ENCODE results near the gene ARHGAP44.
"Not testable (repeated sequence)": the region's sequence is repeated elsewhere in the genome, so short reads cannot be mapped to it uniquely, and the experiment has no call there.

ARHGAP44 gene

GRCh38 chr17:12967962-12968361 lies 178.7 kb downstream of the ARHGAP44 start:
- no peak for DNase-seq

GRCh38 chr17:12973496-12974004 lies 184.3 kb downstream of the ARHGAP44 start:
- DNase-seq, result no peak

GRCh38 chr17:12974005-12974531 lies 184.8 kb downstream of the ARHGAP44 start:
- DNase-seq, result no peak

GRCh38 chr17:12977008-12977751 lies 187.9 kb downstream of the ARHGAP44 start:
- DNase-seq, result no peak

GRCh38 chr17:12978787-12979186 lies 189.5 kb downstream of the ARHGAP44 start:
- not testable (repeated sequence) for DNase-seq

GRCh38 chr17:12979246-12979645 lies 189.9 kb downstream of the ARHGAP44 start:
- no peak for DNase-seq

GRCh38 chr17:12979826-12980500 lies 190.7 kb downstream of the ARHGAP44 start:
- DNase-seq, result no peak

GRCh38 chr17:12982224-12982623 lies 192.9 kb downstream of the ARHGAP44 start:
- no peak for DNase-seq

GRCh38 chr17:12983991-12984884 lies 194.9 kb downstream of the ARHGAP44 start:
- no peak for DNase-seq

- no peak for DNase-seq
Measured at GRCh38 chr17:12985431-12986293, 196.4 kb downstream of the ARHGAP44 start.

GRCh38 chr17:12987120-12987519 lies 197.8 kb downstream of the ARHGAP44 start:
- DNase-seq, result no peak

- DNase-seq, result peak; percentile 44
Measured at GRCh38 chr17:12990041-12990808, 200.9 kb downstream of the ARHGAP44 start.

- DNase-seq, result no peak
Measured at GRCh38 chr17:12990926-12991325, 201.6 kb downstream of the ARHGAP44 start.

- peak; percentile 36 for DNase-seq
Measured at GRCh38 chr17:12992676-12993075, 203.4 kb downstream of the ARHGAP44 start.

GRCh38 chr17:12993631-12994030 lies 204.3 kb downstream of the ARHGAP44 start:
- peak; percentile 58 for DNase-seq

GRCh38 chr17:12994341-12995074 lies 205.2 kb downstream of the ARHGAP44 start:
- peak; percentile 53 for DNase-seq

GRCh38 chr17:12995106-12995895 lies 206.0 kb downstream of the ARHGAP44 start:
- peak; percentile 42 for DNase-seq

- peak; percentile 59 for DNase-seq
Measured at GRCh38 chr17:12995896-12996295, 206.6 kb downstream of the ARHGAP44 start.

GRCh38 chr17:12996357-12996756 lies 207.1 kb downstream of the ARHGAP44 start:
- DNase-seq, result peak; percentile 48

Measured in activated effector memory CD4-positive, alpha-beta T cell treated with anti-CD3 and anti-CD28 coated beads, Interleukin-2, amount 50 U/mL, for 16 hours (primary cell).